Mammary epithelial cell (primary cell): ENCODE measurements around the gene DLX3.

Experiments
- CTCF ChIP-seq, 2 donors: IDR thresholded peaks in 1 of 2; conservative IDR thresholded peaks in 1 of 2; 2 replicates each; pipeline ENCODE4 v1.5.1; 2011 to 2012; ENCODE audit warnings: inconsistent platforms in 2 of 2, low read length in 2 of 2, mild to moderate bottlenecking in 2 of 2, control low read depth in 1 of 2, low read depth in 1 of 2; ENCODE audit not compliant: insufficient read depth in 1 of 2; ENCODE audit errors: extremely low read depth in 1 of 2
- EZH2 ChIP-seq: IDR thresholded peaks from 2 replicates; pipeline ENCODE4 v1.6.1; 2012; ENCODE audit warnings: low read length, inconsistent platforms, borderline replicate concordance

DNA sequence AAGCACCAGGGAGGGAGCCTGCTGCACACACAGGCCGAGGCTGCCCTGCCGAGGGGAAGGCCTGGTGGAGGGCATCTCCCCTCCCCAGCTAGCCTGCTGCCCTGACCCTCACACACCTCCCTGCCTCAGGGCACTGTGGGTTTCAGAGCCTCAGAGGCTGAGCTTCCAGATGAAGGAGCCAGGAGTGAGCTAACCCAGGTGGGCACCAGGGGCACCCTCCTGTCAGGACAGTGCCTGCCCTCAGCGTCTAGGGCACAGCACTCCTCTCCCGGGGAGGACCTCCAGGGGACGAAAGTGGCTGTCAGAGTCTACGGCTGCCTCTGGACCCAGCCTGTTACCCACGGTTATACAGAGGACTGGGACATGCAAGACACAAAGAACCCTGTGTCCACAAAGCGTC, 48.8 kb downstream of the DLX3 start:
- TF ChIP-seq CTCF (conservative IDR thresholded peaks at IDR 0.05 in 1 of 2, IDR thresholded peaks at IDR 0.05 in 1 of 2; ENCODE audit: extremely low read depth in 1 of 2, insufficient read depth in 1 of 2, low read depth in 1 of 2, low read length in 2 of 2), result no peak
- no peak for TF ChIP-seq EZH2
